Measurements from ENCODE around the gene CA12. TPM values are rescaled to one million over a fixed set of nuclear protein-coding genes. Genes with fewer than 3 reads are reported as not detected.

CA12 gene
- total RNA-seq, 3 donors from 2014 or later, result 141 to 645 (median 213) TPM

GRCh38 chr15:63291507-63291906, 90.1 kb downstream of the CA12 start:
- Histone ChIP-seq H3K36me3 (ENCODE audit: low read depth) (no peaks in the 10 kb centered on the region), H3K4me3 (no peak overlapping the region), H3K9me3 (no peaks in the 10 kb centered on the region), H3K4me1 (ENCODE audit: low read depth) (no peaks in the 10 kb centered on the region)
- ATAC-seq (peak; percentile 59), DNase-seq (no peak)
- intact Hi-C loops (cut with DNase I, micrococcal nuclease), result no loop called here
- no peak for TF ChIP-seq CTCF (IDR thresholded peaks at IDR 0.05)

GRCh38 chr15:63288778-63289378, 92.8 kb downstream of the CA12 start:
- H3K4me3 ChIP-seq, result no peak overlapping the region
- H3K9me3 ChIP-seq, result no peaks in the 10 kb centered on the region
- DNase-seq (peak in 1 of 3 donors; percentile 39), ATAC-seq (peak; percentile 69)
- no peaks in the 10 kb centered on the region for H3K36me3 ChIP-seq (ENCODE audit: low read depth)
- intact Hi-C loops (cut with DNase I, micrococcal nuclease), result loop anchor here in 1 of 2 donors (5.0 kb wide), 1 partner anchor 113 kb away; no protein-coding TSS in a partner anchor
- TF ChIP-seq CTCF (IDR thresholded peaks at IDR 0.05), result no peak
- no peaks in the 10 kb centered on the region for H3K4me1 ChIP-seq (ENCODE audit: low read depth)

- H3K36me3 ChIP-seq (ENCODE audit: low read depth), result no peaks in the 10 kb centered on the region
- ATAC-seq (no peak), DNase-seq (no peak)
- no peaks in the 10 kb centered on the region for H3K9me3 ChIP-seq
- H3K4me1 ChIP-seq (ENCODE audit: low read depth), result no peaks in the 10 kb centered on the region
- intact Hi-C loops (cut with DNase I, micrococcal nuclease), result loop anchor here in 1 of 2 donors (5.0 kb wide), 1 partner anchor 114 kb away; no protein-coding TSS in a partner anchor
- H3K4me3 ChIP-seq, result no peak overlapping the region
- TF ChIP-seq CTCF (IDR thresholded peaks at IDR 0.05), result no peak
Measured at GRCh38 chr15:63288342-63288741, 93.3 kb downstream of the CA12 start.

GRCh38 chr15:63287109-63287508, 94.5 kb downstream of the CA12 start:
- no peak for TF ChIP-seq CTCF (IDR thresholded peaks at IDR 0.05)
- Histone ChIP-seq H3K36me3 (ENCODE audit: low read depth) (no peaks in the 10 kb centered on the region), H3K9me3 (no peaks in the 10 kb centered on the region), H3K4me1 (ENCODE audit: low read depth) (no peaks in the 10 kb centered on the region), H3K4me3 (no peak overlapping the region)
- no peak for ATAC-seq
- DNase-seq, result no peak
- intact Hi-C loops (cut with DNase I, micrococcal nuclease), result loop anchor here in 1 of 2 donors (5.0 kb wide), 1 partner anchor 115 kb away; no protein-coding TSS in a partner anchor

- H3K36me3 ChIP-seq (ENCODE audit: low read depth), result no peaks in the 10 kb centered on the region
- H3K4me3 ChIP-seq, result no peak overlapping the region
- no peaks in the 10 kb centered on the region for H3K9me3 ChIP-seq
- TF ChIP-seq CTCF (IDR thresholded peaks at IDR 0.05), result no peak
- ATAC-seq, result no peak
- no peaks in the 10 kb centered on the region for H3K4me1 ChIP-seq (ENCODE audit: low read depth)
- intact Hi-C loops (cut with DNase I, micrococcal nuclease), result no loop called here
- no peak for DNase-seq
Measured at GRCh38 chr15:63284335-63284734, 97.3 kb downstream of the CA12 start.
